DMS53 (cell line): ENCODE data around the gene NKAIN2.
A peak's percentile ranks its signal among the peaks of the same experiment; 100 is the strongest.

ENCODE experiments used
- DNase-seq: peaks from one replicate; lab custom pipeline; 2025; lab: John Stamatoyannopoulos, UW

NKAIN2 gene

DNA sequence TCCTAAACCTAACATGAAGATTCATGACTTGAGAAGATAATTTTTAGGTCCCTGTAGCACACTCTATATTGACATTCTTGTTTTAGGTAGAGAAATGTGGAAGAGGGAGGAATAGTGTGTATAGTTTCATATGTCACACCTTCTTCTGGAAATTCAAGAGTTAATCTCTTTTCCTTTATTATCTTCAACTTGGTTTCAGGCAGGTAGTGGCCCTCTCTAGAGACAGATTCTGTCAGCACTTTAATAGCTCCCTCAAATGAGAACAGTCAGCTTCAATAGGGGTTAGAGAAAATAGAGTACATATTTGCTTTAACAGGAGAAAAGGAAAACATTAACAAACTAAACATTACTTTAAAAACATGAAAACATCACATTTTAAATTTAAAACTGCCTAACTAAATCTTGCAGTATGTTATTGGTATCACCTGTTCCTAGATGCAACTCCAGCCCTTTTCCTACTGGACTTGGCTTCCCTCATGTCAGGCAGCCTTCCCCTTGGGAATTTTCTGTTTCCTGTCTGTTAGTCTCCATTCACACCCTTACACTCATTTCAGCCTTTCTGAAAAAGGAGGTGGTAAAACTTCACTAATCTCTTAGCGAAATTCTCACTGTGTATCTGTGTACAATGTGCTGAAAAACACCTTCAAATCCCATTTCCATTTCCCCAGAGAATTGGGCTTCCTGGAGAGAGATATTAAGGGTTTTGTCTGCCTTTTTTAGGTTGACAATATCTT lies 966.3 kb downstream of the NKAIN2 start:
- DNase-seq, result no peak

DNA sequence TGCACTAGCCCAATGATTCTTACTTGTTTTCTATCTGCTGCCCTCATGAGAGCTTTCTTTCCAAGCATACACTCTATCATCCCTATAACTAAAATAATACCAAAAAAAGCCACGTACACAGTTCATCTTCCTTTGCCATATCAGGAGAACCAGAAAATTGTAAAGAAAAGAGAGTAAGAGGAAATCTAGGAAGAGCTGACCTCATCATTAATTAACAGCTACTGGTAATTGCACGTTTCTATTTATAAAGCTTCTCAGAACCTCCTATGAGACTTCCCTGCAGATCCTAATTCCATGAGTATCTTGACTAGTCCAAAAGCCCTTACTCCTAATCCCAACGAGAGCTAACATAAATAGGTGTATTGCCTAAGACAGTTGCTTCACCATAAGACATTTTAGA lies 967.1 kb downstream of the NKAIN2 start:
- no peak for DNase-seq

- no peak for DNase-seq
Observed at GRCh38 chr6:124772733-124773319, 969.2 kb downstream of the NKAIN2 start.

DNA sequence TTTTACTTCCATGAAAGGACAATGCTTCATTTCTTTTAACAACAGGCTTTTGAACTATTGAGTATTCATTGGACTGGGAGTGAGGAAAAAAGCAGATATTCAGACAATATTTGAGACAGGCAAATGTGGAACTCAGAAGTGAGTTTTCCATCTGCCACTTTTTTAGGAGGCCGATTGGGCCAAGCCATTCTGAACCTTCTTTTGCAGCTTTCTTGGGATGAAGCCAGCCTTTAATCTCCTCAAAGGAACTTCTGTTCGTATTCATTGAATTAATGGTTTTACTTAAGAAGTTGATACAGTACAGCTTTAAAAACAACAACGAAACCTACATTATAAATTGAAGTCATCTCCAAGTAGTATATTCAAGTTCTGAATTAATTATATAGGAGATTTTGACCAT lies 971.5 kb downstream of the NKAIN2 start:
- DNase-seq, result no peak

GRCh38 chr6:124777863-124778262 lies 974.2 kb downstream of the NKAIN2 start:
- no peak for DNase-seq

GRCh38 chr6:124780623-124781022 lies 977.0 kb downstream of the NKAIN2 start:
- DNase-seq, result no peak

- no peak for DNase-seq
Observed at GRCh38 chr6:124783344-124783743, 979.7 kb downstream of the NKAIN2 start.

- no peak for DNase-seq
Observed at GRCh38 chr6:124791156-124791555, 987.5 kb downstream of the NKAIN2 start.

DNA sequence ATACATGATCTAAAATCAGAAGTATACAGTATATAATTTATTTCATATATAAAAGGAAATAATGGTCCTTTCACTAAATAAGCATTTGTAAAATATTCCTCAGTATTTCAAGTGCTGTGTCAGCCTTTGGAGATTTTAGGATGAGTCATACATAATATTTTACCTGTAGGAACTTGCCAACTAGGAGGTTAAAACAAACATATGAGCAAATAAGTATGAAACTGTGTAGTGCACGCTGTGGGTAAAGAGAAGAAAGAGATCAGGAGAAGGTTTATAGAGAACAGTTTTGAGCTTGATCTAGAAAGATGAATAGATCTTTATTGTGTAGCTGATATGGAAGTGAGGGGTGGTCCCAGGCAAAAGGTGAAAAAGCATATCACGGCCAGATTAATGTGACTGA lies 988.7 kb downstream of the NKAIN2 start:
- peak; percentile 28 for DNase-seq

DNA sequence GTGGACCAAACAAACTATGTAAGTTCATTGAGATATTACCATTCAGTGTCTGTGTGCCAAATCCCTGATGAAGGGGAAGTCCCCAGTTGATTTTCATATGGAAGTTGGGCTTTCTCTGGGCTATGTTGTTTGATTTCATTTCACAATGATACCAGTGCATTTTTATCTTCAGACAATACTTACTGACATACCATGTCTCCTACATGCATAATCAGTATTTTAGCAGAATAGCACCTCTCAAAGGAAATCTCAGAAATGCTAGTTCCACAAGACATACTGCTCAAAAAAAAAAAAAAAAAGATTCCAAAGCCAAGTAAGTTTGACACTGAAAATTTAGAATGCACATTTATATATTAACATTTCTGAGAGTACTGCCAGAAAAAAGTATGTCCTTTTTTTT lies 989.7 kb downstream of the NKAIN2 start:
- no peak for DNase-seq

GRCh38 chr6:124795643-124796463 lies 992.2 kb downstream of the NKAIN2 start:
- DNase-seq, result peak; percentile 61

DNA sequence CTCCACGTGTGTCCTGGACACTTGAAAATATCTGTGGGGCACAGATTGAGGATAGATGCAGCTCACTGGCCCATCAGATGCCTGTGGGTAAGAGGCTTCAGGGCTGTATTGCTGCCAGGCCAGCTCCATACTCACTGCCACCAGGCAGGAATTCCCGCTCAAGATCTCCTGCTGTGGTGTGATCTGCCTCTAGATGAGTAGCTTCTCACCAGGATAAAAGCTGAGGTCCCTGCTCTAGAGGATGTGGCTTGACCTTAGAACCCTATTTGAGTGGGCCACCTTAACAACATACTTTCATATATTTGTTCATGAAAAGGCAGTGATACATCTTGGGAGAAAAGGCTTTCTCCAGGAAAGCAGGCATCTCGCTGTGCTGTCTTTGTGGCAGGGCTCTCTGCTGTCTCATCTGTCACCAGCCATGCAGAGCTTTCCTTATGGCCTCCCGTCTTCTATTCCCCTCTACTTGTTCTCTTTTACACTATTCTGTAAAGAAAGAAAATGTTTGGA lies 992.9 kb downstream of the NKAIN2 start:
- DNase-seq, result no peak

DNA sequence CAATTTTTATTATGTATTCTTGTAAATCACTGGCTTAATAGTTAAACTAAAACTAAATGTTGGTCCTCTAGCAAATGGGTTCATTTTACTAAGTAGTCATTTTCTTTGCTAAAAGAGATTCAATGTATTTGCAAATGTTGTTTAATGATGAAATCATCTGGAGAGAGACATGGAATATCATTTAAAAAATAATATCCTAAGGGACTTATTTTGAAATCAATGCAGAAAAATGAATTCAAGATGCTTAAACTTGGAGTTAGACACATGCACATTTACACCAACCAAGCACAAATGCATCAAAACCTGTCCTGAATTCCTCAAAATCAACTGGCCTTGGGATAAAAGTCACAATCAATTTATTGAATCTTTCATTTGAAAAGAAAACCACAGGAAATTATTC lies 993.6 kb downstream of the NKAIN2 start:
- DNase-seq, result no peak

DNA sequence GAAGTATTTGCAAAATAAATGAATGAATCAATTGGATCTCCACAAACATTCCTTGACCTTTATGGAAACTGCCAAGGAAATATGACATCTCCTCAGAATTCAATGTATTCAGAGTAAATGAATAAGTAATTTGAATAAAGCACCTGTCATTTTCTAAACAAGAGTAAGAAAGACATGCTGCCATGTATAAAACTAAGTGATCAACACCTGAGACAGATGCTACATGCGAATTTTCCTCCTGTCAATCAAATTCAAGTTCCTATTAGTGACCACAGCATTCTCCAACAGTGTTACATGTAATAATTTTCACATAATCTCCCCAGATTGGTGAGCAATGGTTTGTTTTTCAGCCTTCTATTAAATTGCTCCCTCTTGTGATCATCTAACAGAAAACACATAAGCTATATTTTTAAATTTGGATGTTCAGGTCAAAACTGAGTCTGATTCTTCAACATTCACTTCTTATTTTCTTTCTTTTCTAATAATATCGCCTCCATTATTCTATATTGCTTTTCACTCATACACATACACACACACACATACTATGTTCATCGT lies 995.4 kb downstream of the NKAIN2 start:
- peak; percentile 3 for DNase-seq

DNA sequence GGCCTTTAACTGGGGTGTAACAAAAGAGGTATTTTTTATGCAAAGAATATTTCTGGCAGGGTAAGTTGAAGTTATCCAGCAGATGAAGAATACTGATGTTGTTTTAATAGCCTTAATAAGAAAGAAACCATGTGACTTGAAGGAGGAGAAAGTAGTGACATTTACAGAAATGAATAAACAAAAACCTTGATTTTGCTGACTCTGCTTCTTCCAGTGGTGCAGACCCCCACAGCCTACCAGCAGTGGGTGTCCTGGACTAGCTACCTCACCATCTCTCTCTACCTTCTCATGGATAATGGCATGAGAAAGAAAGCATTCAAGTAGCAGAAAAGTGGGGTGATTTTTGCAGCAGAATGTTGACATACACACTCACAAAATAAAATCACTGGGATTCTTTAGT lies 996.0 kb downstream of the NKAIN2 start:
- no peak for DNase-seq

DNA sequence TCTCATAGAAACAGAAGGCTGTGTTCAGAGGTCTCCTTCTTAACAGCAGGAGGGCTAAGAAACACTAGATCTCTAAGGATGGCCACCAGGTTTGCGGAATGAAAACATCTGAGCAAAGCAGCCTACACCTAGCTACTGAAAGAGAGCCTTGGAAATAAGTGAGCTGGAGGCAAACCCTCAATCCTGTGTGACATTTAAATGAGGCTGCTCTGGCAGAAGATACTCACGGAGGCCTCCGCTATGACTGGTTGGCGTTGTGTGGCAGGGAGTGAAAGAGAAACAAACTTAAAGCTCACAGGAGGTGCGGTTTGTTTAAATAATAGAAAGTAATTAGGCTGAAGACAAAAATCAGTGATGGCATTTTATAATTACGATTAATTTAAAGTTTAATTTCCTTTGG lies 996.6 kb downstream of the NKAIN2 start:
- DNase-seq, result no peak

DNA sequence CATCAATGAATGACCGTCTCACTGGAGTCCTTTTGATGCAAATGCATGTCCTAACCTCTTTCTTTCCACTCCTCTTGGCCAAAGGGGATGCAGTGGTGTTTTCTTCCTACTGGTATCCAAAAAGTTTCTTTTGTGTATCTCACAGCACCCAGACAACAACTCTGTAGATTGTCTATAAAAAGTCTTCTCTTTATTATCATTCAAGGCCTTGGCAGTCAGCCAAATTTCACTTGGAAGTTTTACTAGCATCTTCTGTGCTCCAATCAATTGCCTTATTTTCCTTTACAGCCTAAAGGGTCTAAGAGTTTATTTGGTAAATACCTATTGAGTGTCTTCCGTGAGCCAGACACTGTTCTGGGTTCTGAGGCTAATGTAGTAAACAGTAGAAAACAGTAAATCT lies 1008.4 kb downstream of the NKAIN2 start:
- no peak for DNase-seq

GRCh38 chr6:124819346-124819745 lies 1015.7 kb downstream of the NKAIN2 start:
- DNase-seq, result no peak

- no peak for DNase-seq
Observed at GRCh38 chr6:124822204-124822613, 1018.5 kb downstream of the NKAIN2 start.

DNA sequence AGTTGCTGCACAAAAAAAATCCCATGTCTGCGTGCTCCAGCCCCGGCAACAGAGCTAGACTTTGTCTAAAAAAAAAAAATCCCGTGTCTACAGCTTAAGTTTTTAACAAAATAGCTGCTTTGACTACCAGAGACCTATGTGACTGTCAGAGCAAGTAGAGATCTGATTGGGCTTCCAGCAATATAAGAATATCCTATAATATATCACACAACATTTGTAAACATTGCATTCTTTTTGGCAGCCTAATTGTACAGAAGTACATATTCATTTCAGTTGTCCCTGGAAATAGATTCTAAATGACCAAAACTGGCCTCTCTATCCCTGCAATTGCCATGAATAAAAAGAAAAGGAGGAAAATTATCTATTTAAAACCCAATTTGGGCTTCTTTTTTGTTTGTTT lies 1019.1 kb downstream of the NKAIN2 start:
- no peak for DNase-seq

DNA sequence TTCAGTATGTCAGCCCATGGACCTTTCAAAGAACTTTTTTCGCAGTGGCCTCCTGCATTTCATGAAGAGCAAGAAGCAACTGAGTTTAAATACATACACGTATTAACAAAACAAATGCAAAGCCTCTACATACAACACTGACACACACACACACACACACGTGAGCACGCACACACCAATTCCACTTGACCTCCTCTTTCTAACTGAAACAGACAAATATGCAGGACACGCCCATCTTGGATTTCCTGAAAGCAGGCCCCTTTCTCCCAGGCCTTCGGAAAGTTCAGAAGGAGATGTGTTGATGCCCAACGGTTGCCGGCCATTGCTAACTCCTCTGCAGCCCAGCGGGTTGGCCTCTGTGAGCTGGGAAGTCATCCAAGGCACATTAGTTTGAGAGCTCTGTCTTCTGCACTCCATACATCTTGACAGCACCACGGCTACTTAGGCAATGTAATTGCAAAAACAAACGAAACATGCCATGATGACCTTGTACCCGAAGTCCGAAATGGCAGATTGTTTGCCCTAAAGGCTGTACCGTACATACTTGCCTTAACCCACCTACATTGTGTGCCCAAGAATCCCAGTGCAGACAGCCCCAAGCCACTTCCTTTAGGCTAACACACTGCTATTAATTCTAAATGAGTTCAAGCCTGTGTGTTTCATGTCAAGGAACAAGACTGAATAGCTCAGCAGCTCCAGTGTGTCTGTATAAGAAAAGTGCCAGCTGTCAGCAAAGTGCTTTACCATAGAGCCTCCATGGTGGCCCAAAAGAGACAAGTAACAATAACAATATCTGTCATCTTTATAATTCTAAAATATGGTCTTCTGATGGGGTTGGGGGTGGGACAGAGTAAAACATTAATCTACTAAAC lies 1019.8 kb downstream of the NKAIN2 start:
- DNase-seq, result no peak

DNA sequence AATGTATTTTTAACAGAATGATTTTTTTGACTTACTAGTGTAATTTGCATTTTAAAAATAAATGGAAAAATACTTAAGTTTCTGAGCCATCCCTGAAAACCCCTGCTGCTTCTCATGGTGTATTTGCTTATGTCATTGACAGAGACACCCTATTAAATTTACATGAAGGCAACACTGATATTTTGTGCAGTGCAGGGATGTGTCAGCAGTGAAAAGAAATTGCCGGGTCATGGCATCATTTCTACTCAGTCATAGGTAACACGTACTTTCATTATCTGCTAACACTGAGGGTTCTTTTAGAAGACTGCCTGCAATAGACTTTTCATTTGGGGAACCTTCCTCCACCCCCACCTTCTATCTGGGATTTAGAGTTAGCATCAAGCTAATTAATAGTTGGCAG lies 1021.9 kb downstream of the NKAIN2 start:
- DNase-seq, result no peak
